Measurements from ENCODE around the gene C13orf46. TPM values are rescaled to one million over a fixed set of nuclear protein-coding genes. Genes with fewer than 3 reads are reported as not detected.

Gene C13orf46
- total RNA-seq, 4 donors from 2014 or later: not detected

DNA sequence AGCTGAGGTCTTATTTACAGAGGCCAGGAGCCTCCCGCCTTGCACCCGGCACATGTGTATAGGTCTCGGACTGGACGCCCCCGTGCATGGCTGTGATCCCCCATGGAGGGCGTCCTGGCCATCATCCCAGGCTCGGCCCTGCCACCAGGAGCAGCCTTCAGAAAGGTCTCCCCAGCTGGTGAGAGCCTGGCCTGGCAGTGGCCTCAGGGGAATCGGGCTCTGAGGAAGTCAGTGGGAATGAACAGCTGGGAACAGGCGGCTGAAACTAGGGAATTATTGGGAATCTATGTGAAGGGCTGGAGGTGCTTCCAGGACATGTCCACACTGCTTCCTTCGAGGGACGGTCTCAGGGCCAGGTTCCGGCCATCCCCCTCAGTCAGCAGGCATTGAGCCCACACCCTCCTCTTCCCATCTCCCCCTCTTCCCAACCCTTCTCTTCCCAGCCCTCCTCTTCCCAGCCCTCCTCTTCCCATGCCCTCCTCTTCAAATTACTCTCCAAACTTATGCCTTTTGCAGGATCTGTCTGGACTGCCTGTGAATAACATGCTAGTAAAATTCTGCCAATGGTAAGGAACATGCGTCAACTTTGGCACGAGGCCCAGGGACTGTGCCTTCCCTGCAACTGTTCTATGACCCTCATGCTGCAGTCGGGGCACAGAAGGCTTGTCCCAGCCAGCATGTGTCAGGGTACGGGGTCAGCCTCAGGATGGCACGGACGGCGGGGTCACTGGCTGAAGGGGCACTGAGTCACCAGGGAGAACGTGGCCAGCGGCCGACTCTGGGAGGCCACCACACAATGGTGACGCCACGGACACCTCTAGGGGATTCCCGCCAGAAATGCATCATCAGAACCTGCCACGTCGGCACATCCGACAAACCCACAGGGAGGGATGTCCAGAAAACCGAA is 24.2 kb upstream of the C13orf46 start:
- Histone ChIP-seq H3K9me3 (no peaks in the 10 kb centered on the region), H3K4me3 (no peak overlapping the region), H3K27ac (peak overlapping the region in 1 of 4 donors; percentile 61), H3K27me3 (no peaks in the 10 kb centered on the region), H3K36me3 (peaks cover 0 to 27% (median 7%) of the 10 kb centered on the region in 3 donors), H3K4me1 (peaks cover 0 to 17% (median 0%) of the 10 kb centered on the region in 3 donors)
- intact Hi-C loops (cut with DNase I): no loop called here
- no peak for DNase-seq
- TF ChIP-seq, protein P1, sequence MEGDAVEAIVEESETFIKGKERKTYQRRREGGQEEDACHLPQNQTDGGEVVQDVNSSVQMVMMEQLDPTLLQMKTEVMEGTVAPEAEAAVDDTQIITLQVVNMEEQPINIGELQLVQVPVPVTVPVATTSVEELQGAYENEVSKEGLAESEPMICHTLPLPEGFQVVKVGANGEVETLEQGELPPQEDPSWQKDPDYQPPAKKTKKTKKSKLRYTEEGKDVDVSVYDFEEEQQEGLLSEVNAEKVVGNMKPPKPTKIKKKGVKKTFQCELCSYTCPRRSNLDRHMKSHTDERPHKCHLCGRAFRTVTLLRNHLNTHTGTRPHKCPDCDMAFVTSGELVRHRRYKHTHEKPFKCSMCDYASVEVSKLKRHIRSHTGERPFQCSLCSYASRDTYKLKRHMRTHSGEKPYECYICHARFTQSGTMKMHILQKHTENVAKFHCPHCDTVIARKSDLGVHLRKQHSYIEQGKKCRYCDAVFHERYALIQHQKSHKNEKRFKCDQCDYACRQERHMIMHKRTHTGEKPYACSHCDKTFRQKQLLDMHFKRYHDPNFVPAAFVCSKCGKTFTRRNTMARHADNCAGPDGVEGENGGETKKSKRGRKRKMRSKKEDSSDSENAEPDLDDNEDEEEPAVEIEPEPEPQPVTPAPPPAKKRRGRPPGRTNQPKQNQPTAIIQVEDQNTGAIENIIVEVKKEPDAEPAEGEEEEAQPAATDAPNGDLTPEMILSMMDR (IDR thresholded peaks at IDR 0.05): no peak
- TF ChIP-seq POLR2A (IDR thresholded peaks at IDR 0.05): no peak
- 66% methylated on average over 19 to 20 of the region's 29 CpGs for WGBS, 2 donors

DNA sequence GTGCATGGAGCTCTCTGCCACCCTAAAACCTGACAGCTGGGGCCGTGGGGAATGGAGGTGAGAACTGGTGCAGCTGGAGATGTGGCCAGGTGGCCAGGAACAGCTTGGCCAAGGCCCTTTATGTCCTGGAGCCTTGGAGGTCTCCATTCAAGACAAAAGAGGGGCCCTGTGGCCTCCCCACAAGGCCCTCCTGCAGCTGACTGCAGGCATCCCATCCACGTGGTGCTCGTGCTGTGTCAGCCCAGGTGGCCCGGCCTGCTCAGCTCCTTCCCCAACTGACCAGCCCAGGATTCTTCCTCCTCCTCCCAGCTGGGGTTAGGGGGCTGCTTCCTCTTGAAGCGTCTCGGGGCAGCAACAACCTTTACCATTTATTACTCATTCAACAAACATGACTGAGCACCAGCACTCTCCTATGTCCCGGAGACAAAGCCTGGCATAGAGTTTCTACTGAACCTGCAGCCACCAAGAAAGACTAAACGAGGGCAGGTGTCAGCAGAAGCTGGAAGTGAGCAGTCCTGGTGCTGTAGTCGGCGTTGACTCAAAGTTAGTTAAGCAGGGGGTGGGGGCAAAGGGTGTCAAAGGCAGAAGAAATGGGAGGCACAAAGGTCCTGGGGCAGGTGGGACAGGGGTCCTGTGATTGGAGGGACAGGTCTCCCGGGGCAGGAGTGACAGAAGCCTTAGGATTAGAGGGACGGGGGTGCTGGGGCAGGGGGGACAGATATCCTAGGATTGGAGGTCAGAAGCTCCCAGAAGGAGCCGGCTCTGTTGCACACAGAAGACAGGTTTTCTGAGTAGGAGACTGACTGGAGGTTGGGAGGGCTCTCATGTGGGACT is 23.3 kb upstream of the C13orf46 start:
- Histone ChIP-seq H3K27ac (peak overlapping the region in 1 of 4 donors; percentile 61), H3K36me3 (peaks cover 0 to 25% (median 7%) of the 10 kb centered on the region in 3 donors), H3K9me3 (no peaks in the 10 kb centered on the region), H3K4me3 (no peak overlapping the region), H3K27me3 (no peaks in the 10 kb centered on the region), H3K4me1 (peaks cover 0 to 17% (median 0%) of the 10 kb centered on the region in 3 donors)
- no peak for TF ChIP-seq POLR2A (IDR thresholded peaks at IDR 0.05)
- TF ChIP-seq, protein P1 (IDR thresholded peaks at IDR 0.05): no peak
- WGBS, 2 donors: 79 to 81% methylated on average over 9 to 13 of the region's 13 CpGs
- intact Hi-C loops (cut with DNase I): no loop called here
- no peak for DNase-seq

DNA sequence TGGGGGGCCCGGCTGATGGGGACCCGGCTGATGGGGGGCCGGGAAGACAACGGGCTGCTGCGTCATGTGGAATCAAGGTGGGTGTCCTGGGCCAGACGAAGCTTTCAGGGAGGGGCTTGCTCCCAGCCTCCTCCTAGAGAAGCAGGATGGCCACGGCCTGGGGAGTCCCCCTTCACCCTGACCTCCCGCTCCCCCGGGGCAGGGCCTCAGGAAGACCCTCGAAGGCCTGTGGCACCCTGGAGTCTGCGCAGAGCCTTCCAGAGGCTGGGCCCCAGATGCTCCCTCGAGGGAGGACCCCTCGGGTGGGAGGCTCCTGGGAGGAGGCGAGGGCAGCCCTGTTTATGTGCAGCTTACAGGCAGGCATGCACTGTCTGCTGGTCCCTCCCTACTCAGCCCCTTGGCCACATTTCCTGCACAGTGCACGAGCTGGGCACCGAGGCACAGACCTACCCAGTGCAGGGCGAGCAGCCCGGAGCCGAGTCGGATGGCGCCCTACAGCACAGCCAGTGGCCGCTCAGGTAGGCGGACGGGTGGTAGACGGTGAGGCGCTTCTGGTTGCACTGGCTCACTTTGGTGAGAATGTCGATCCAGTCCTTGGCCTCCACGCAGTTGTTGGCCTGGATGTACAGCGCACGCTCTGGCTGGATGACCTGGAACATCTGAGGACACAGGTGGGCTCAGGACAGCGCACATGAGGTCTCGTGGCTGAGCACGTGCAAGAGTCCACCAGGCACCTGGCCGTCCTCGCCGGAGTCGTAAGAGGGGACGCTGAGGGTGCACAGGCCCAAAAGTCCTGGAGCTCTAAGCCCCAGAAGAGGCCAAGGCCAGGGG is 22.4 kb upstream of the C13orf46 start:
- Histone ChIP-seq H3K27ac (no peak overlapping the region), H3K36me3 (peaks cover 0 to 24% (median 7%) of the 10 kb centered on the region in 3 donors), H3K9me3 (no peaks in the 10 kb centered on the region), H3K4me1 (peaks cover 0 to 17% (median 0%) of the 10 kb centered on the region in 3 donors), H3K27me3 (no peaks in the 10 kb centered on the region), H3K4me3 (no peak overlapping the region)
- TF ChIP-seq, protein P1 (IDR thresholded peaks at IDR 0.05): no peak
- no peak for TF ChIP-seq POLR2A (IDR thresholded peaks at IDR 0.05)
- DNase-seq: no peak
- intact Hi-C loops (cut with DNase I): no loop called here
- 76 to 92% methylated on average over 2 to 8 of the region's 38 CpGs for whole genome bisulfite sequencing, 2 donors

DNA sequence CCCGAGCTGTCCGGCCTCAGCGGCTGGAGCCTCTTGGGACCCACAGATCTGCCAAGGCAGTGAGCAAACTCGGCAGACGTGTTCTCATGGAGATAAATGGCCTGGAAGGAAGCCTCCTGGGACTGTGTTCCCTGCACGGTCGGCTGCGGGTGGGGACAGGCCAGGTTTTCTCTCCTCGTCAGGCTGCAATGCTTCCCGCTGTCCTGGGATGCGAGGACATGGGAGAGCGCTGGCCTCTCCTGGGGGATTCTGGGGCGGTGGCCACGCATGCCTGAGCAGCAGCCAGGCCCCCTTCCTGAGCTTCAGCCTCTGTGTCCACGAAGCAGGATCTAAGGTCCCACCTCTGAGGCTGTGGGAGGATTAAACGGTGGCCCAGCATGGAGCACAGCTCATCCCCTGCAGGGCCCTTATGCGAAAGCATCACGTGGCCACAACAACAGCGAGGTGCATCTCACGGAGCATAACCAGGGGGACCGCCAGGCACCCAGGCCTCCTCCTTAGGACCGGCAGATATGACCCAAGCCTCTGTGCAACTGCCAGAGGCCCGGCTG is 21.2 kb upstream of the C13orf46 start:
- H3K27ac ChIP-seq: no peak overlapping the region
- peaks cover 0 to 32% (median 7%) of the 10 kb centered on the region in 3 donors for H3K36me3 ChIP-seq
- TF ChIP-seq, protein P1 (IDR thresholded peaks at IDR 0.05): no peak
- TF ChIP-seq POLR2A (IDR thresholded peaks at IDR 0.05): no peak
- intact Hi-C loops (cut with DNase I): no loop called here
- peaks cover 0 to 17% (median 0%) of the 10 kb centered on the region in 3 donors for H3K4me1 ChIP-seq
- no peak for DNase-seq
- WGBS, 2 donors: 87 to 88% methylated on average over 6 to 10 of the region's 23 CpGs
- no peak overlapping the region for H3K4me3 ChIP-seq
- H3K9me3 ChIP-seq: no peaks in the 10 kb centered on the region
- H3K27me3 ChIP-seq: no peaks in the 10 kb centered on the region

All from esophagus squamous epithelium (tissue), 5 donors.